Coronary artery (tissue), 2 donors: Measurements from ENCODE around the gene NUP35.

ENCODE experiments used
- DNase-seq: peaks from one replicate; pipeline ENCODE4 v3.0.0-alpha.2; 2017; ENCODE audit warnings: low spot score
- H3K27ac ChIP-seq, 2 donors: fragments of 200-600 bp; sonication (generic); one replicate each; pipeline ENCODE4 v1.5.1; 2016 to 2019
- H3K4me3 ChIP-seq: fragments of 200-600 bp; sonication (generic); 2 replicates; pipeline ENCODE4 v1.5.1; 2016; ENCODE audit warnings: mild to moderate bottlenecking, moderate library complexity
- CTCF ChIP-seq: fragments of 200-600 bp; sonication (generic); IDR thresholded peaks from one replicate; pipeline ENCODE4 v1.5.1; 2019; ENCODE audit warnings: antibody characterized with exemption

The NUP35 gene

GRCh38 chr2:183186296-183186695 is 62.1 kb downstream of the NUP35 start:
- TF ChIP-seq CTCF, result no peak
- no peak overlapping the region for H3K4me3 ChIP-seq
- H3K27ac ChIP-seq, result no peak overlapping the region
- DNase-seq, result no peak

- H3K27ac ChIP-seq, result no peak overlapping the region
- no peak overlapping the region for H3K4me3 ChIP-seq
- no peak for DNase-seq
- TF ChIP-seq CTCF, result no peak
These were observed 62.5 kb downstream of the NUP35 start for GRCh38 chr2:183186766-183187165.

GRCh38 chr2:183192343-183192742 is 68.1 kb downstream of the NUP35 start:
- H3K4me3 ChIP-seq, result no peak overlapping the region
- no peak overlapping the region for H3K27ac ChIP-seq
- no peak for TF ChIP-seq CTCF
- no peak for DNase-seq

- TF ChIP-seq CTCF, result no peak
- H3K27ac ChIP-seq, result no peak overlapping the region
- DNase-seq, result no peak
- H3K4me3 ChIP-seq, result no peak overlapping the region
These were observed 69.7 kb downstream of the NUP35 start for GRCh38 chr2:183193904-183194303.

- DNase-seq, result no peak
- H3K4me3 ChIP-seq, result no peak overlapping the region
- no peak overlapping the region for H3K27ac ChIP-seq
- no peak for TF ChIP-seq CTCF
These were observed 71.2 kb downstream of the NUP35 start for GRCh38 chr2:183195397-183195796.

GRCh38 chr2:183195998-183196409 is 71.8 kb downstream of the NUP35 start:
- no peak overlapping the region for H3K4me3 ChIP-seq
- no peak overlapping the region for H3K27ac ChIP-seq
- DNase-seq, result no peak
- no peak for TF ChIP-seq CTCF

- Histone ChIP-seq H3K4me3 (no peak overlapping the region), H3K27ac (no peak overlapping the region)
- TF ChIP-seq CTCF, result no peak
- DNase-seq, result no peak
These were observed 80.2 kb downstream of the NUP35 start for GRCh38 chr2:183204397-183204796.
